ENCODE data around the gene TRPV5. TPM values are rescaled to one million over a fixed set of nuclear protein-coding genes. Genes with fewer than 3 reads are reported as not detected.

Gene TRPV5
- total and polyA plus RNA-seq, 4 donors: under 0.01 to 0.23 TPM; not detected in 2

DNA sequence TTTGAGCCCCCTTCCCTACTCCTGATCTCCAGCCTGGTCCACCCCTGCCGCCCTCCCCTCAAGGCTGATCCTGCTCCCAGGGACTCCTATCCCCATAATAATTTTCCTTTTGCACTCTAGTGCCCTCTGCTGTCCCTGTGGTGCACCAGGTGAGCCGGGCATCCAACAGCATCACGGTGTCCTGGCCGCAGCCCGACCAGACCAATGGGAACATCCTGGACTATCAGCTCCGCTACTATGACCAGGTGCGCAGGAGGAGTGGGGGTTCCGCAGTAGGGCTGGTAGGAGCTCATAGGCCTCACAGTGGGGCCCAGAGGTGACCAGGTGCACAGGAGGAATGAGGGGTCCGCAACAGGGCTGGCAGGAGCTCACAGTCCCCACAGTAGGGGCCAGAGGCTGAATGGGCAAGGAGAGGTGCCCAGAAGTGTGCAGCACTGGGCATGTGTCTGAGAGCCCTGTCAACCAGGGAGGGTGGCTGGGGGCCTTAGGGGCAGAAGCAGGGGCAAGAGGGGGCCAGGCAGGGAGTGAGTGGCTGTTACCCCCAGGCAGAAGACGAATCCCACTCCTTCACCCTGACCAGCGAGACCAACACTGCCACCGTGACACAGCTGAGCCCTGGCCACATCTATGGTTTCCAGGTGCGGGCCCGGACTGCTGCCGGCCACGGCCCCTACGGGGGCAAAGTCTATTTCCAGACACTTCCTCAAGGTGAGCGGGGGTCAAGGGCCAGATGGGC lies 67.0 kb downstream of the TRPV5 start:
- Histone ChIP-seq H3K9me3 (ENCODE audit: control insufficient read depth in 4 of 4, low read length in 3 of 4) (no peaks in the 10 kb centered on the region), H3K9ac (ENCODE audit: low read depth in 1 of 2, low read length in 2 of 2) (no peak overlapping the region), H3K27ac (ENCODE audit: low read depth in 1 of 2, low read length in 2 of 2) (no peak overlapping the region), H3K36me3 (ENCODE audit: control insufficient read depth in 4 of 4, insufficient read depth in 3 of 4, low read depth in 1 of 4, low read length in 3 of 4) (peaks cover 0 to 2% (median 0%) of the 10 kb centered on the region in 4 donors), H3K27me3 (ENCODE audit: control insufficient read depth in 4 of 4, insufficient read depth in 4 of 4, low read length in 3 of 4) (no peaks in the 10 kb centered on the region), H3K4me1 (ENCODE audit: control insufficient read depth in 4 of 4, insufficient read depth in 4 of 4, low read length in 3 of 4) (no peaks in the 10 kb centered on the region), H3K4me3 (ENCODE audit: low read depth in 1 of 3, low read length in 3 of 3) (no peak overlapping the region)
- 53% methylated on average over 18 of the region's 18 CpGs for WGBS
- TF ChIP-seq RAD21 (IDR thresholded peaks at IDR 0.05): peak; percentile 75 to 82
- TF ChIP-seq HNF4G (IDR thresholded peaks at IDR 0.05): no peak
- TF ChIP-seq JUND (IDR thresholded peaks at IDR 0.05): no peak
- TF ChIP-seq, protein P1, sequence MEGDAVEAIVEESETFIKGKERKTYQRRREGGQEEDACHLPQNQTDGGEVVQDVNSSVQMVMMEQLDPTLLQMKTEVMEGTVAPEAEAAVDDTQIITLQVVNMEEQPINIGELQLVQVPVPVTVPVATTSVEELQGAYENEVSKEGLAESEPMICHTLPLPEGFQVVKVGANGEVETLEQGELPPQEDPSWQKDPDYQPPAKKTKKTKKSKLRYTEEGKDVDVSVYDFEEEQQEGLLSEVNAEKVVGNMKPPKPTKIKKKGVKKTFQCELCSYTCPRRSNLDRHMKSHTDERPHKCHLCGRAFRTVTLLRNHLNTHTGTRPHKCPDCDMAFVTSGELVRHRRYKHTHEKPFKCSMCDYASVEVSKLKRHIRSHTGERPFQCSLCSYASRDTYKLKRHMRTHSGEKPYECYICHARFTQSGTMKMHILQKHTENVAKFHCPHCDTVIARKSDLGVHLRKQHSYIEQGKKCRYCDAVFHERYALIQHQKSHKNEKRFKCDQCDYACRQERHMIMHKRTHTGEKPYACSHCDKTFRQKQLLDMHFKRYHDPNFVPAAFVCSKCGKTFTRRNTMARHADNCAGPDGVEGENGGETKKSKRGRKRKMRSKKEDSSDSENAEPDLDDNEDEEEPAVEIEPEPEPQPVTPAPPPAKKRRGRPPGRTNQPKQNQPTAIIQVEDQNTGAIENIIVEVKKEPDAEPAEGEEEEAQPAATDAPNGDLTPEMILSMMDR (IDR thresholded peaks at IDR 0.05; ENCODE audit: low read depth, low read length, missing input control): peak; percentile 74
- peak; percentile 61 for DNase-seq (ENCODE audit: low spot score)

DNA sequence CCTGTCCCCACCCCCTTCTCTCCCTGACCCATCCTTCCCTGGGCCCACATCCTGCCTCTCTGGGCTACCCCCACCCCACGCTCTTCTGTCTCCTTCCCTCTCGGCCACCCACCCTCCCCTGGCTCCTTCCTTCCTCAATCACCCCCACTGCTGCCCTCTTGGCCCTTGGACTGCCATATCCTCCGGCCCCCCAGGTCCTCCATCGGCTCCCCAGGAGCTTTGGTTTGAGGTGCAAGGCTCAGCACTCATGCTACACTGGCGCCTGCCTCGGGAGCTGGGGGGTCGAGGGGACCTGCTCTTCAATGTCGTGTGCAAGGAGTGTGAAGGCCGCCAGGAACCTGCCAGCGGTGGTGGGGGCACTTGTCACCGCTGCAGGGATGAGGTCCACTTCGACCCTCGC lies 67.8 kb downstream of the TRPV5 start:
- Histone ChIP-seq H3K9ac (ENCODE audit: low read depth in 1 of 2, low read length in 2 of 2) (no peak overlapping the region), H3K4me3 (ENCODE audit: low read depth in 1 of 3, low read length in 3 of 3) (no peak overlapping the region), H3K36me3 (ENCODE audit: control insufficient read depth in 4 of 4, insufficient read depth in 3 of 4, low read depth in 1 of 4, low read length in 3 of 4) (peaks cover 0 to 2% (median 0%) of the 10 kb centered on the region in 4 donors), H3K27me3 (ENCODE audit: control insufficient read depth in 4 of 4, insufficient read depth in 4 of 4, low read length in 3 of 4) (no peaks in the 10 kb centered on the region), H3K27ac (ENCODE audit: low read depth in 1 of 2, low read length in 2 of 2) (no peak overlapping the region), H3K4me1 (ENCODE audit: control insufficient read depth in 4 of 4, insufficient read depth in 4 of 4, low read length in 3 of 4) (no peaks in the 10 kb centered on the region), H3K9me3 (ENCODE audit: control insufficient read depth in 4 of 4, low read length in 3 of 4) (no peaks in the 10 kb centered on the region)
- TF ChIP-seq JUND (IDR thresholded peaks at IDR 0.05) (no peak), TAF1 (conservative IDR thresholded peaks at IDR 0.05) (no peak), EGR1 (IDR thresholded peaks at IDR 0.05; ENCODE audit: low read depth in 2 of 2) (no peak), HNF4G (IDR thresholded peaks at IDR 0.05) (no peak), HNF4A (conservative IDR thresholded peaks at IDR 0.05) (no peak), RXRA (IDR thresholded peaks at IDR 0.05) (no peak), SP1 (IDR thresholded peaks at IDR 0.05) (no peak), RAD21 (IDR thresholded peaks at IDR 0.05) (no peak), FOXA2 (IDR thresholded peaks at IDR 0.05) (no peak), YY1 (IDR thresholded peaks at IDR 0.05) (no peak), NR2F2 (IDR thresholded peaks at IDR 0.05) (no peak), GABPA (IDR thresholded peaks at IDR 0.05 in 1 of 2, conservative IDR thresholded peaks at IDR 0.05 in 1 of 2) (no peak), FOXA1 (IDR thresholded peaks at IDR 0.05) (no peak)
- TF ChIP-seq, protein P2, sequence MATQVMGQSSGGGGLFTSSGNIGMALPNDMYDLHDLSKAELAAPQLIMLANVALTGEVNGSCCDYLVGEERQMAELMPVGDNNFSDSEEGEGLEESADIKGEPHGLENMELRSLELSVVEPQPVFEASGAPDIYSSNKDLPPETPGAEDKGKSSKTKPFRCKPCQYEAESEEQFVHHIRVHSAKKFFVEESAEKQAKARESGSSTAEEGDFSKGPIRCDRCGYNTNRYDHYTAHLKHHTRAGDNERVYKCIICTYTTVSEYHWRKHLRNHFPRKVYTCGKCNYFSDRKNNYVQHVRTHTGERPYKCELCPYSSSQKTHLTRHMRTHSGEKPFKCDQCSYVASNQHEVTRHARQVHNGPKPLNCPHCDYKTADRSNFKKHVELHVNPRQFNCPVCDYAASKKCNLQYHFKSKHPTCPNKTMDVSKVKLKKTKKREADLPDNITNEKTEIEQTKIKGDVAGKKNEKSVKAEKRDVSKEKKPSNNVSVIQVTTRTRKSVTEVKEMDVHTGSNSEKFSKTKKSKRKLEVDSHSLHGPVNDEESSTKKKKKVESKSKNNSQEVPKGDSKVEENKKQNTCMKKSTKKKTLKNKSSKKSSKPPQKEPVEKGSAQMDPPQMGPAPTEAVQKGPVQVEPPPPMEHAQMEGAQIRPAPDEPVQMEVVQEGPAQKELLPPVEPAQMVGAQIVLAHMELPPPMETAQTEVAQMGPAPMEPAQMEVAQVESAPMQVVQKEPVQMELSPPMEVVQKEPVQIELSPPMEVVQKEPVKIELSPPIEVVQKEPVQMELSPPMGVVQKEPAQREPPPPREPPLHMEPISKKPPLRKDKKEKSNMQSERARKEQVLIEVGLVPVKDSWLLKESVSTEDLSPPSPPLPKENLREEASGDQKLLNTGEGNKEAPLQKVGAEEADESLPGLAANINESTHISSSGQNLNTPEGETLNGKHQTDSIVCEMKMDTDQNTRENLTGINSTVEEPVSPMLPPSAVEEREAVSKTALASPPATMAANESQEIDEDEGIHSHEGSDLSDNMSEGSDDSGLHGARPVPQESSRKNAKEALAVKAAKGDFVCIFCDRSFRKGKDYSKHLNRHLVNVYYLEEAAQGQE (IDR thresholded peaks at IDR 0.05): no peak
- TF ChIP-seq, protein P1 (IDR thresholded peaks at IDR 0.05; ENCODE audit: low read depth, low read length, missing input control): no peak
- TF ChIP-seq, protein P3, sequence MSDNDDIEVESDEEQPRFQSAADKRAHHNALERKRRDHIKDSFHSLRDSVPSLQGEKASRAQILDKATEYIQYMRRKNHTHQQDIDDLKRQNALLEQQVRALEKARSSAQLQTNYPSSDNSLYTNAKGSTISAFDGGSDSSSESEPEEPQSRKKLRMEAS (IDR thresholded peaks at IDR 0.05): no peak
- TF ChIP-seq, protein P4, sequence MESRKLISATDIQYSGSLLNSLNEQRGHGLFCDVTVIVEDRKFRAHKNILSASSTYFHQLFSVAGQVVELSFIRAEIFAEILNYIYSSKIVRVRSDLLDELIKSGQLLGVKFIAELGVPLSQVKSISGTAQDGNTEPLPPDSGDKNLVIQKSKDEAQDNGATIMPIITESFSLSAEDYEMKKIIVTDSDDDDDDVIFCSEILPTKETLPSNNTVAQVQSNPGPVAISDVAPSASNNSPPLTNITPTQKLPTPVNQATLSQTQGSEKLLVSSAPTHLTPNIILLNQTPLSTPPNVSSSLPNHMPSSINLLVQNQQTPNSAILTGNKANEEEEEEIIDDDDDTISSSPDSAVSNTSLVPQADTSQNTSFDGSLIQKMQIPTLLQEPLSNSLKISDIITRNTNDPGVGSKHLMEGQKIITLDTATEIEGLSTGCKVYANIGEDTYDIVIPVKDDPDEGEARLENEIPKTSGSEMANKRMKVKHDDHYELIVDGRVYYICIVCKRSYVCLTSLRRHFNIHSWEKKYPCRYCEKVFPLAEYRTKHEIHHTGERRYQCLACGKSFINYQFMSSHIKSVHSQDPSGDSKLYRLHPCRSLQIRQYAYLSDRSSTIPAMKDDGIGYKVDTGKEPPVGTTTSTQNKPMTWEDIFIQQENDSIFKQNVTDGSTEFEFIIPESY (IDR thresholded peaks at IDR 0.05): no peak
- TF ChIP-seq, protein P5, sequence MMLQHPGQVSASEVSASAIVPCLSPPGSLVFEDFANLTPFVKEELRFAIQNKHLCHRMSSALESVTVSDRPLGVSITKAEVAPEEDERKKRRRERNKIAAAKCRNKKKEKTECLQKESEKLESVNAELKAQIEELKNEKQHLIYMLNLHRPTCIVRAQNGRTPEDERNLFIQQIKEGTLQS (IDR thresholded peaks at IDR 0.05): no peak
- DNase-seq (ENCODE audit: low spot score): peak; percentile 19
- WGBS: 51% methylated on average over 13 of the region's 13 CpGs

All from liver (tissue), 9 donors.